DOHH2 (cell line): ENCODE results near the gene ANK2.

Experiments
- H3F3A ChIP-seq: fragments of 200-600 bp; sonication (generic), shearing (Covaris generic); 2 replicates; pipeline ENCODE4 v1.6.0; 2016; ENCODE audit warnings: antibody characterized with exemption, mild to moderate bottlenecking; ENCODE audit not compliant: control insufficient read depth, insufficient read depth
- H3K27ac ChIP-seq: fragments of 200-600 bp; sonication (generic); 2 replicates; pipeline ENCODE4 v1.5.1; 2014; ENCODE audit warnings: low read depth, mild to moderate bottlenecking, low read length, moderate library complexity
- H3K27me3 ChIP-seq: fragments of 200-600 bp; sonication (generic); 2 replicates; pipeline ENCODE4 v1.6.1; 2014; ENCODE audit warnings: mild to moderate bottlenecking, low read length, mixed read lengths; ENCODE audit not compliant: control insufficient read depth
- H3K36me3 ChIP-seq: fragments of 200-600 bp; sonication (generic); 2 replicates; pipeline ENCODE4 v1.6.1; 2014; ENCODE audit warnings: mild to moderate bottlenecking, low read length, moderate library complexity, mixed read lengths; ENCODE audit not compliant: control insufficient read depth
- H3K4me1 ChIP-seq: fragments of 200-600 bp; sonication (generic); 2 replicates; pipeline ENCODE4 v1.6.1; 2014; ENCODE audit warnings: mild to moderate bottlenecking, low read length, mixed read lengths; ENCODE audit not compliant: control insufficient read depth
- H3K4me2 ChIP-seq: fragments of 200-600 bp; sonication (generic); 2 replicates; pipeline ENCODE4 v1.6.0; 2014; ENCODE audit warnings: mild to moderate bottlenecking, low read length, moderate library complexity
- H3K4me3 ChIP-seq: fragments of 200-600 bp; sonication (generic); 2 replicates; pipeline ENCODE4 v1.5.1; 2014; ENCODE audit warnings: mild to moderate bottlenecking, low read length, mixed read lengths
- H3K79me2 ChIP-seq: fragments of 200-600 bp; sonication (generic); 2 replicates; pipeline ENCODE4 v1.6.1; 2014; ENCODE audit warnings: mild to moderate bottlenecking, low read length, mixed read lengths; ENCODE audit not compliant: control insufficient read depth
- H3K9me2 ChIP-seq: fragments of 200-600 bp; sonication (generic); replicated peaks from 2 replicates; pipeline ENCODE4 v1.6.1; 2014; ENCODE audit warnings: mild to moderate bottlenecking, low read length, mixed read lengths; ENCODE audit not compliant: control insufficient read depth
- H3K9me3 ChIP-seq: fragments of 200-600 bp; sonication (generic); 2 replicates; pipeline ENCODE4 v1.6.1; 2014; ENCODE audit warnings: antibody characterized with exemption, low read length, mixed read lengths; ENCODE audit not compliant: control insufficient read depth, insufficient read depth
- H4K20me1 ChIP-seq: fragments of 200-600 bp; sonication (generic); 2 replicates; pipeline ENCODE4 v1.6.0; 2014; ENCODE audit warnings: low read depth, mild to moderate bottlenecking, antibody characterized with exemption, low read length, moderate library complexity; ENCODE audit not compliant: control insufficient read depth, insufficient read depth
- CTCF ChIP-seq: fragments of 200-600 bp; sonication (generic); IDR thresholded peaks from one replicate; pipeline ENCODE4 v1.5.1; 2014; ENCODE audit warnings: antibody characterized with exemption, mild to moderate bottlenecking, low read depth, low read length; ENCODE audit not compliant: poor library complexity, severe bottlenecking
- EZH2phosphoT487 ChIP-seq: fragments of 200-600 bp; sonication (generic); IDR thresholded peaks from 2 replicates; pipeline ENCODE4 v1.6.1; 2017; ENCODE audit warnings: borderline replicate concordance, mild to moderate bottlenecking, antibody characterized with exemption, low read length, moderate library complexity, mixed read lengths

The ANK2 gene

GRCh38 chr4:113409181-113409580 is 359.7 kb downstream of the ANK2 start:
- H3K27ac ChIP-seq = no peak overlapping the region
- no peaks in the 10 kb centered on the region for H4K20me1 ChIP-seq
- H3K4me1 ChIP-seq = peaks cover 7% of the 10 kb centered on the region
- H3K79me2 ChIP-seq = no peaks in the 10 kb centered on the region
- no peaks in the 10 kb centered on the region for H3K36me3 ChIP-seq
- no peaks in the 10 kb centered on the region for H3K9me3 ChIP-seq
- H3K27me3 ChIP-seq = no peaks in the 10 kb centered on the region
- no peak overlapping the region for H3K4me3 ChIP-seq
- no peak overlapping the region for H3K4me2 ChIP-seq
- no peaks in the 10 kb centered on the region for H3K9me2 ChIP-seq
- no peak for TF ChIP-seq EZH2phosphoT487
- H3F3A ChIP-seq = no peaks in the 10 kb centered on the region

GRCh38 chr4:113410686-113411085 is 361.2 kb downstream of the ANK2 start:
- Histone ChIP-seq H3K4me2 (no peak overlapping the region), H3K4me1 (peaks cover 7% of the 10 kb centered on the region), H4K20me1 (no peaks in the 10 kb centered on the region), H3K27ac (no peak overlapping the region), H3K9me3 (no peaks in the 10 kb centered on the region), H3K9me2 (no peaks in the 10 kb centered on the region), H3K27me3 (no peaks in the 10 kb centered on the region), H3F3A (no peaks in the 10 kb centered on the region), H3K36me3 (no peaks in the 10 kb centered on the region), H3K4me3 (no peak overlapping the region), H3K79me2 (no peaks in the 10 kb centered on the region)
- TF ChIP-seq EZH2phosphoT487 = no peak

- no peaks in the 10 kb centered on the region for H4K20me1 ChIP-seq
- H3K27me3 ChIP-seq = no peaks in the 10 kb centered on the region
- no peak overlapping the region for H3K27ac ChIP-seq
- no peaks in the 10 kb centered on the region for H3F3A ChIP-seq
- H3K36me3 ChIP-seq = no peaks in the 10 kb centered on the region
- no peaks in the 10 kb centered on the region for H3K9me3 ChIP-seq
- no peak overlapping the region for H3K4me2 ChIP-seq
- H3K4me3 ChIP-seq = no peak overlapping the region
- no peak for TF ChIP-seq CTCF
- TF ChIP-seq EZH2phosphoT487 = no peak
- H3K79me2 ChIP-seq = no peaks in the 10 kb centered on the region
- no peaks in the 10 kb centered on the region for H3K9me2 ChIP-seq
- peaks cover 7% of the 10 kb centered on the region for H3K4me1 ChIP-seq
These were observed 362.1 kb downstream of the ANK2 start for GRCh38 chr4:113411496-113411938.

GRCh38 chr4:113419631-113420030 is 370.2 kb downstream of the ANK2 start:
- TF ChIP-seq EZH2phosphoT487 (no peak), CTCF (no peak)
- no peaks in the 10 kb centered on the region for H3K36me3 ChIP-seq

More at GRCh38 chr4:113419631-113420030, 370.2 kb downstream of the ANK2 start:
- Histone ChIP-seq H3K79me2 (no peaks in the 10 kb centered on the region), H3K4me3 (no peak overlapping the region), H3K4me1 (no peaks in the 10 kb centered on the region), H3K9me2 (no peaks in the 10 kb centered on the region), H3K27me3 (no peaks in the 10 kb centered on the region), H4K20me1 (no peaks in the 10 kb centered on the region), H3K4me2 (no peak overlapping the region), H3F3A (no peaks in the 10 kb centered on the region), H3K27ac (no peak overlapping the region), H3K9me3 (peaks cover 3% of the 10 kb centered on the region; the same call in 1 of the 2 replicates)
